GM13976 (cell line): ENCODE data around the gene MAPK4.

Experiments
- DNase-seq: peaks from one replicate; pipeline ENCODE4 v3.0.0; 2012; ENCODE audit warnings: low spot score
- CTCF ChIP-seq: IDR thresholded peaks from 2 replicates; pipeline ENCODE4 v1.5.1; 2012; ENCODE audit warnings: borderline replicate concordance, mild to moderate bottlenecking; ENCODE audit not compliant: insufficient read depth; ENCODE audit errors: extremely low read depth, missing control alignments, control extremely low read depth
- in situ Hi-C: fragments of 300-500 bp; cut with MboI; formaldehyde crosslinking; loops from one replicate; pipeline ENCODE4 v1.12.0; 2022; ENCODE audit warnings: low sequenced_read_pairs, mixed read lengths, inconsistent platforms; ENCODE audit not compliant: unreplicated experiment

The MAPK4 gene

GRCh38 chr18:50622865-50623393, 63.0 kb downstream of the MAPK4 start:
- no peak for TF ChIP-seq CTCF
- no peak for DNase-seq
- in situ Hi-C loops = no loop called here

GRCh38 chr18:50623694-50624352, 63.9 kb downstream of the MAPK4 start:
- no peak for DNase-seq
- in situ Hi-C loops = no loop called here
- no peak for TF ChIP-seq CTCF

- no peak for TF ChIP-seq CTCF
- DNase-seq = no peak
- in situ Hi-C loops = no loop called here
Observed at GRCh38 chr18:50624981-50625380, 65.1 kb downstream of the MAPK4 start.

GRCh38 chr18:50626317-50626716, 66.4 kb downstream of the MAPK4 start:
- TF ChIP-seq CTCF = no peak
- no peak for DNase-seq
- in situ Hi-C loops = no loop called here

GRCh38 chr18:50627594-50628532, 68.0 kb downstream of the MAPK4 start:
- no peak for TF ChIP-seq CTCF
- in situ Hi-C loops = no loop called here
- DNase-seq = no peak

GRCh38 chr18:50628533-50628905, 68.6 kb downstream of the MAPK4 start:
- TF ChIP-seq CTCF = no peak
- in situ Hi-C loops = no loop called here
- DNase-seq = no peak
